GM18505 (cell line): Measurements from ENCODE around the gene INSYN1.
"Not testable (repeated sequence)": the region's sequence is repeated elsewhere in the genome, so short reads cannot be mapped to it uniquely, and the experiment has no call there.

Source experiments
- ATAC-seq: cut with Tn5 transposase; IDR thresholded peaks from one replicate; pipeline ENCODE4 v1.9.1; 2021; ENCODE audit not compliant: unreplicated experiment
- POLR2A ChIP-seq: IDR thresholded peaks from 4 replicates; pipeline ENCODE4 v1.6.1; 2011; ENCODE audit warnings: borderline replicate concordance; ENCODE audit not compliant: insufficient read depth, insufficient read length; ENCODE audit errors: extremely low read depth

Gene INSYN1

DNA sequence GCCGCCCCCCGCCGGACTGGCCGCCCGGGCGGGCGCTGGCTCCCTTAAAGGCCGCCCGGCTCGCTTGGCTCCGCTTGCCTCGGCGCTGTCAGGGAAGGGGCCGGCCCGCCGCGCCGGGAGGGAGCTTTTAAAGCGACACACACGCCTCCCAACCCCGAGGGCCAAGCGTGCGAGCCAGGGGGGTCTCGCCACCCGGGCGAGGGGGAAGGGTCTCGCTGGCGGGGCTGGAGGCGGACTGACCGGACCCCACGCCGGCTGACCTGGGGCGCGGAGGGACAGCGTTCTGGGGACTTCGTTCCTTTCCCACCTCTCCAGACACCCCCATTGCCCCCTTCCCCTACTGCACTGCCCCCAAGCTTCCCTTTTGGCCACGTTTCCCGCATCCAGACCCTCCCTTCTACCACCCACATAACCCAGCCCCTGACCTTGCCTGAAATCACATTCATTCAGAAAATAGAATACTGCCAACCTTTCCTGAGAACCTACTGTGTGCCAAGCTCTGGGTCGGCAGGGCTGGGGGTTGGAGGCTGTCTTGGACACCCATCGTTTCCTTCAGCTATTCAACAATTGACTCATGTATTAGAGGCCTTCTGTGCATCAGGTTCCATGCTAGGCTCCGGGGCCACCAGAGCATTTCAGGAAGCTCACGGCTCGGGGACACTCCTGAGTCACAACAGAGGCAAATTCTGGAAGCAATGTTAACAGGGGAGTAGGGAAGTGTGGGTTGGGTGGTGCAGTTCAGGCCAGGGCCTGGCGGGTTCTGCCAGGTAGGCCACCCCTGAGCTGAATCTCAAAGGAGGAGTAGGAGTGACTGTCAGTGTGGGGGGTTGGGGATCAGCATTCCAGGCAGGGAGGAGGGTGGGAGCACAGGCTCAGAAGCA, at the start of gene INSYN1:
TSS of gene INSYN1 (minus strand) at position 102 of the 881 bp plus-strand sequence. CDS start 2,221 bp downstream, outside the sequence.
- TF ChIP-seq POLR2A, result no peak
- ATAC-seq, result no peak

DNA sequence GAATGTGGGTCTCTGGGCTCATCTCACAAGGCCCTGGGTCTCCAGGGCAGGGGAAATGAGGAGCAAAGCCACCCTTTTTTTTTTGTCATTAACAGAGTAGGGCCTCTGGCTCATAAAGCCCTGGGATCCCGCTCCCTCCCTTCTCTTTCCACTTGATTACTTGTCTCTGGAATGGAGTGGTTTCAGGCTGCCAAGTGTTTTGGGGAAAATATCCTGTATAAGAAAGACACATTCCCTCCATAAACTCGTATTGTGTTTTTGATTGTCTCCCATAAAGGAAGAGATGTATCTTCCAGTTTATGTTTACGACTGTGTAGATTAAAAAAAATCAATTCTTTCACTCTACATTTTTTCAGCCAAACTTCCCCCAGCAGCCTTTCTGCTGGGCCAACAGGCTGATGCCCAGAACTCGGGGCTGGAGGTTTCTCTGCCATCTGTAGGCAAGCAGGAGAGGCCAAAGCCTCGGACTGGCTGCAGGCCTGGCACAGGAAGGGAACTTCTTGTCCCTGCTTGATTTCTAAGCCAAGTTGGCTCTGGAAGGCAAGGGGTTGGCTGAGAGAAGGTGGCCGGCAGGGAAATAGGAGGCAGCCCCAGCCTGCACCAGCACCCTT, 49.4 kb upstream of the INSYN1 start:
- ATAC-seq, result no peak
- TF ChIP-seq POLR2A, result no peak

DNA sequence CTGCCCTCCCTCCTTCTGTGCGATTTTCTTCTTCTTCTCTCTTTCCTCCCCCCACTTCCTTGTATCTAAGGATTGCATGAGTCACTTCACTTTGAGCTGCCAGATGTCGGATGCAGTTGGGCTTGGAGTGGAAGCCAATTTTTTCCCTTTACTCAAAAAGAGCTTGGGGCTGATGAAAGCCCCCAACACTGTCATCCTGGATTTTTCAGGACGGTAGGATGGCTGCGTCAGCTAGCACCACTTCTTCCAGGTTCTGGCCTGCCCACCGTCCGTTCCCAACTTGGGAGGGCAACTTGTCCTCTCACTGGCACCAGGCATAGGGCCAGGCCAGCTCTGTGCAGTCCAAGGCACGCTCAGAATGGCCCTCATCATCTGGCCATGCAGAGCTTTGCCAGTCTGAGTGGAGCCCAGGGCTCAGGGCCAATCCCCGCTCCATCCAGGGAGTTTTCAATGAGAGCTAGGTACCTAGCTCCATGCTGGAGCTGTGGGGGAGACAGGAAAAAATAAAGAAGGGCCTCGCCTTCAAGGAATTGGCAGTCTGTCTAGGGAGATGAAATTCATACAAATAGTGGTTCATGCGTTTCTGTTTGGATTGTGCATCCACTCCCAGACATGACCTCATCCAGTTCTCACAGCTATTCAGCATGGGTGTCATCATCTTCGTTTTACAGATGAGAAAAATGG, 47.7 kb upstream of the INSYN1 start:
- no peak for ATAC-seq
- TF ChIP-seq POLR2A, result no peak

GRCh38 chr15:73799466-73799865, 46.3 kb upstream of the INSYN1 start:
- TF ChIP-seq POLR2A, result no peak
- ATAC-seq, result no peak

DNA sequence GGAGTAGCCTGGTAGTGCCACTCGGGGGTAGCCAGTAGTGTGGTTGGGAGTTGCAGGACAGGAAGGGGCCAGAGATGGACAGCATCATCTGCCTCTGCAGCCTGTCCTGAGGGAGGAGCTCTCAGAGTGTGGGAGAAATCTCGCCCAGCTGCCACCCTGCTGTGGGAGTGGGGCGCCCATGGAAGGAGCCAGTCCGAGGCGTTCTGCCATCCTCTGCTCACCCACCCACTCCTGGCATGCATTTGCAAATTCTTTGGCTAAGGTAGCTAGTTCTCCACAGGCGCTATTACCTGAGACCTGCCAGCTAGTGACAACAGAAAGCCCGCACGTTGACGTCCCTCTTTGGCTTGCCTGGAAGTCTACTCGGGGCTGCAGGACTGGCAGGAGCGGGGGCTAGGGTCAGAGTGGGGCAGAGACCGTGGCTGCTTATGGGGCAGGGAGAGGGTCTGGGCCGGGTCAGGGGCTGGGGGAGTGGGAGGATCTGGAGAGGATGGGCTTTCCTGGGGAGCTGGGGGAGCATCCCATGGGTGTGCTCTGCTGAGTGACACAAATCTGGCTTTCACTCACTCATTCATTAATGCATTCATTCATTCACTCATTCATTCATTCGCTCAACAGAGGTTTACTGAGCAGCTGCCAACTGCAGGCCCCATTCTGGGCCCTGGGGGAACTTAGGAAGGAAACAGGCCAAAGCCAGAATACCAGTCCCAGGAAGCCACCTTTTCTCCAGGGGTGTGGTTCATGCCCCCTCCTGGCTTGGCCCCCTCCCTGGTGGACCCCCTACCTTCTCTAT, 44.4 kb upstream of the INSYN1 start:
- no peak for TF ChIP-seq POLR2A
- no peak for ATAC-seq

DNA sequence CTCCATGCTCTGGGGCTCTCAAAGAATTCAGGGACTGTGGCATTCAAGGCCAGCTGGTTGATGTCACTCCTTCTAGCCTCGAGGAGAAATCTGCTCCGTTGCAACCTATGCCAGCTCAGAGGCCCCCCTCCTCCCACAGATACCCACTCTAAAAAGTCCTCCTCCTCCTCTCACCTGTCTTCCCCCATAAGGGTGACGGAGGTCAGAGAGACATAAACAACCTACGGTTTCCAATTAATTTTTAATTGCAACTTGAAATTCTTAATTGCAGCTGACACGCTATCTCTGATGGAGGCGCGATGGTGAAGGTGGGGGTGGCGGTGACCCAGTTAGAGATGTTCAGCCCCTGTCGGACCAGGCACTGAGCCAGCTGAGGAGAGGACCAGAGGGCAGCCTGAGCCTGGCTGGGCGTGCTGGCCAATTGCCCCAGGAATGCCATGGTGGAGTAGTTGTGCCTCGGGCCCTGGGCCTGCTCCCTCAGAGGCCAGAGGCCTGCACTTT, 43.2 kb upstream of the INSYN1 start:
- no peak for TF ChIP-seq POLR2A
- ATAC-seq, result no peak

DNA sequence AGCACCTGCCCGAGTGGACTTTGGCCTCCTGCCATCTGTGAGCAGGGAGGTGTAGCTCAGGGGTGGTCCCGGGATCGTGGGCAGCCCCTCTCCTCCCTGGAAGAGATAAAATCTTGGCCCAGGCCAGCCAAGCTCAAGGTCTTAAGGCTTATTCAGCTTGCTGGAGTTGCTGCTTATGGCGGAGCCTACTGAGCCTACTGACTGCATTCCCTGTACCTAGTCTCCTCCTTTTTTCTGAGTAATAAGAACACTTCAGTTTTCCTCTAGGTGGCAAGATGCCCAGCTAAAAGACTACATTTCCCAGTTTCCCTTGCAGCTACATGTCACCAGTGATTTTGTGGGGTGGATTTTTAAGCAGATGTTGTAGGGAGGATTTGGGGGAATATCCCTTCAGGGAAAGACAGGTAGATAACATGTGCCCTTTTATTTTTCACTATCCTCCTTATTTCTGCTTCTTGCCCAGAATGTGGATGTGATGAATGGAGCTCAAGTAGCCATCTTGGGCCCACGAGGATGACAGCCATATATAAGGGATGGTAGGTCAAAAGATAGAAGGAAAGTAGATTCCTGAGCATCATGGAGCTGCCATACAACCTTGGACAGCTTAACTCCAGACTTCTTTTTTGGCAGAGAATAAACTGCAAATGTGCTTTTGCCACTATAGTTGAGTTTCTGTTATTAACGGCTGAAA, 41.4 kb upstream of the INSYN1 start:
- no peak for TF ChIP-seq POLR2A
- ATAC-seq, result no peak

DNA sequence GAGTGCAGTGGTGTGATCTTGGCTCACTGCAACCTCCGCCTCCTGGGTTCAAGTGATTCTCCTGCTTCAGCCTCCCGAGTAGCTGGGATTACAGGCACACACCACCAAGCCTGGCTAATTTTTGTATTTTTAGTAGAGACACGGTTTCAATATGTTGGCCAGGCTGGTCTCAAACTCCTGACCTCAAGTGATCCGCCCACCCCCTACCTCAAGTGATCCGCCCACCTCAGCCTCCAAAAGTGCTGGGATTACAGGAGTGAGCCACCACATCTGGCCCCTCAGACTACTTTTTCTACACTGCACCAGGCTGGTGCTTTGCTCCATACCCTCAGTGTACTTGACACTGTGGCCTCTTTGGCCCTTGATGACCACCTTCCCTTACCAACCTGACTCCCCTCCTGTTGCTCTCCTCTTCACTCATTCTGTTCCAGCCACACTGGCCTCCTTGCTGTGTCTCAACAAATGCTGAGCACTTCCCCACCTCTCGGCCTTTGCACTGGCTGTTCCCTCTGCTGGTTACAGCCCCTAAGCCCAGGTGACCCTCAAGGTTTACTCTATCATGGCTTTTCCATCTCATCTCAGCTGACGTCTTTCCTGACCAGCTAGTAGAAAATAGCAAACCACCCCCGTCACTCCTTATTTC, 39.9 kb upstream of the INSYN1 start:
- not testable (repeated sequence) for ATAC-seq

DNA sequence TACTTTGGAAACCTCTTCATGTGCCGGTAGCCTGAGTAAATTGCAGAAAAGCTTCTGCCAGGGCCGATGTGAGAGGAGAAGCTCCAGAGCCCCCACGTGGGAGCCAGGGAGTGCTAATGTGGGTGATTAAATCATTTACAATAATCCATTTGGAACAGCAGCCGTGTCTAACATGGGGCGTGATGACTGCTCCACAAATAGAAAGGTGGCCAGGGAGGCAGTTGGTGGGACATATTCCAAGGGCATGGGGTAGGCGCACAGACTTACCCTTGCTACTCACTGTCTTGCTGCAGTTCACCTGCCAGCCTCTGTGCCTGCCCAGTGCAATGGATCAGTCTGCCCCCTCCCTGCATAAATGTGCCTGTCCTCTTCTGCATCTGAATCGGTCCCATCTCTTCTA, 39.3 kb upstream of the INSYN1 start:
- no peak for ATAC-seq
- no peak for TF ChIP-seq POLR2A

DNA sequence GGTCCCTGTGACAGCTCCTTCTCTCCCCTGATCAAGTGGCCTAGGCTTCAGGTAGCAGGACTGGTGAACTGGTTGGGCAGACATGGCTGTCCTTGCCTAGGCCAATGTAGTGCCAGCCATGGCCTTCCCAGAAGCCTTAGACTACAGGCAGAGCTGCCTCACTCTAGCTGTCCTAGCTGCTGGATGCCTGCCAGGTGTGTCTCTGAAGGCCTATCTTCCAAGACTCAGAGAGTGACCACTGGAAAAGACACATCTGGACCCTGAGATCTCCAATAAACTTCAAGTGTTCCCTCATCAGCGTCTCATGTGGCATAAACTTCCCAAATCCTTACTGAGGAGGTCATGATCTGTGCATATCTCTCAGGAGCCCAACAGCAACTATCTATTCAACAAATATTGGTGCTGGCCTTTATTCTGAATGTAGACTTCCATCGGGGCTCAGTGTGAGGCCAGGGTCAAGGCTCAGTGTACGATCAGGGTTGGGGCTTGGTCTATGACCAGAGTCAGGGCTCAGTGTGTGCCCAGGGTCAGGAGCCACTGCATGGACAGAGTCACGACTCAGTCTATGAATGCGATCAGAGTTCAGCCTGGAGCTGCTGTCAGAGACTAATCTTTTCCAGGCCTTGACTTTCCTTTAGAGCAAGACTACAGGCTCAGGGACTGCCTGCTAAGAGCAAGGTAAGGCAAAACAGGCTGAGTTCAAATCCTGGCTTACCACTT, 36.5 kb upstream of the INSYN1 start:
- no peak for ATAC-seq
- TF ChIP-seq POLR2A, result no peak

DNA sequence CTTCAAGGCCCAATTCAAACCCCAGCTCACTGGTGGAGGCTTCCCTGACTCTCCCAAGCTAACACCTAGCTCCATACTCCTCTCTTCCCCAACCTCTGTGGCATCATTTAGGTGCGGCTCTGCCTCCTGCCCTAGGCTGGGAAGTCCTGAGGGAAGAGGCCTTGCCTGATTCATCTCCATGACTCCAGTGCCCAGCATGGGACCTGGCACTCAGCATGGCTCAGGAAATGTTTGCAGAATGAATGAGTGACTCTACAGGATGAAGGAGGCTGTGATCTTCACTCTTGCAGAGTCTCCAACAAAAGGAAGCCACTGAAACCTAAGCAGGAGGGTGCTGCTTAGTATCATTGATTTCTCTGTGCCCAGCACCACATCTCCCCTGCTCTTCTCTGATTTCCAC, 34.5 kb upstream of the INSYN1 start:
- ATAC-seq, result no peak
- TF ChIP-seq POLR2A, result no peak
